HG02623 (cell line): ENCODE data around the gene TRIM42.

Experiments used
- ATAC-seq: cut with Tn5 transposase; IDR thresholded peaks from one replicate; pipeline ENCODE4 v1.9.1; 2021; ENCODE audit warnings: moderate library complexity; ENCODE audit not compliant: unreplicated experiment

The TRIM42 gene

DNA sequence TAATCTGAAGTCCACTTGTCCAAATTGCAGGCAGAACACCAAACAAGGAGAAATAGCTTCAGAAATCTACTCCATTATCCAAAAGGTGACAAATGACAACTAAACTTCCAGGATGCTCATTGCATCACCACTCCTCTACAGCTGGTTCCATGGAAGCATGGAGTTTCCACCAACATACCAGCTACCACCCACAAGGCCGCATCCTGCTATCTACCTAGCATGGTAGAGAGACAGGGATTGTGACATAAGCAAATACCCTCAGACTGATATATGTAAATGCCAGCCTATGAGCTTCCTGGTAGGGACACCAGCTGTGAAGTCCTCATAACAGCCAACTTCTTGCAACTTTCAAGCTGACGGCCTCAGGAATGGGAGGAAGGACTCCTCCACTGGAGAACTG, at the start of gene TRIM42:
Gene TRIM42 (plus strand): TSS at position 301 of the 400 bp plus-strand sequence. CDS start 166 bp downstream, outside the sequence.
- ATAC-seq = no peak

DNA sequence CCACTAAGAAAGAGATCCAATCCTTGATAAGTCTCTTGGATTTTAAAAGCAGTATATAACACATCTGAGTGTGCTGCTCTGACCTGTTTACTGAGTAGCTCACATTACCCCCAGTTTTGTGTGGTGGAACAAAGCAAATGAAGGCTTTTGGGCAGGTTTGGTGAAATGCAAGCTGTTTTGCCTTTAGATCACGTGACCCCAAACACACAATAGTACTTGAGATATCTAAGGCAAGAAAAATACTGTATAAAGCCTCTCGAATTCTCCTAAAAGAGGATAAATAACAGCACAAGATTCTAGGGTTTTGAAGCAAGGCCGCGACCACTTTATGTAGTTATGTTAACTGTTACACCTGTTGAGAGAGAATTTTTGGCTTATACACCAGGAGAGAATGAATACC, 49.3 kb upstream of the TRIM42 start:
- ATAC-seq = no peak

DNA sequence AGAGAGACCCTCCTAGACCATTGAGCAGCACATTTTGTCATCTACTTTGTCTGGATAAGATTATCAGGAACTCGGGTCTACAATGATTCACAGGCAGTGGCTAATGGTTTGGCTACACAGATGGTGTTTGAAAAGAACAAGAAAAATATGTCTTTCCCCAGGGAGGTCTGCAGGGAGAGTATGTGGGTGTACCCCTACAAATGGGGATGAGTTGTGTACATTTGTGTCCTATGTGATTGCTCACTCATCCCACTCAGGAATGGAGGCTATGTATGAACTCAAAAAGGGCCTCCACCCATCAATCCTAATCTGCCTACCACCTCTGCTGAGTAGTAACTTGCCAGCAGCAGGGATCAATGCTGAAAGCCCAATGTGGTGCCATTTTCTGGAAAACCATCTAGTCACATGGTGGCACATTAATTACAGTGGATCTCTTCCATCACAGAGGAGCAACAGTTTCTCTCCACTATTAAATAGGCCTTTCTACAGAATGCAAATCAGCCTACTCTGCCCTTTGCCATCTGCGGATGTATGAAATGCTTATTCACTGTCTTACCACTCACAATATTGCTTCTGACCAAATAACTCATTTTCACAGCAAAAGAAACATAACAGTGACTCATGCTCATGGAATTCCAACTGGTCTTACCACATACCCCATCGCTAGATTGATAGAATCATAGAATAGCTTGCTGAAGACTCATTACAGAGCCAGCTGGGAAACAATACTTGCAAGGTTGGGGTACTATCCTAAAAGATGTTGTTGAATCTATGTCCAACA, 48.3 kb upstream of the TRIM42 start:
- no peak for ATAC-seq

DNA sequence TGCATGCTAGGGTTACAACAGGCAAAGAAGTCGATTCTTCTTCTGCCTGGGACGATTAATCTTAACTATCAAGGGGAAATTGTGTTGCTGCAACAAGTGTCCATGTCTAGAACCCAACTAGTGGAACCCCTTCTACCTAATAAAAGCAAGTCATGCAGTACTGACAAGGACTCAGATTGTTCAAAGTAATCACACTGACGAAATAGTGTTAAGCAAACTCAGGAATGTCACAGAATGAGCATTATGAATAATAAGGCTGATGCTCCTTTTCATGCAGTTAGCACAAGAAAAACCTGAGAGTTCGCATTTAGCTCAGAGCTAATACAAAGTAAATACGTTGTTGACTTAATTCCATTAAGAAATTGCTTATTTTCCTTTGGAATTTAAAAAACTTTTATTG, 47.5 kb upstream of the TRIM42 start:
- ATAC-seq = no peak

DNA sequence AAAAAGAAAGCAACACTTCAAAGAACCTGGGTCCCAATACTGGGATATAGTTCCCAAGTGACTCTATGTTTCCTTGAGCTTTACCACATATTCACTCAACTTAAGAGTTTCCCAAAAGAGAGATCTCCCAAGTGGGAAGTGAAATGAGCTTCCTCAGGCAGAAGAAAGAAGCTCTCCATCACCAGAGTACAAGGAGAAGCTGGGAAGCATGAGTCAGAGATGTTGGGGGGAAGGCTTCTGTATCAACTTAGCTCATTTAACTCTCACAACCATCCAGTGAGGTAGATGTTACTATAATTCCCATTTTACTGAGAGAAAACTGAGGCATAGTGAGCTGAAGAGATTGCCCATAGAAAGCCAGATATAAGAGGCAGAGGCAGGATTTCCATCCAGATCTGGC, 47.0 kb upstream of the TRIM42 start:
- ATAC-seq = no peak

DNA sequence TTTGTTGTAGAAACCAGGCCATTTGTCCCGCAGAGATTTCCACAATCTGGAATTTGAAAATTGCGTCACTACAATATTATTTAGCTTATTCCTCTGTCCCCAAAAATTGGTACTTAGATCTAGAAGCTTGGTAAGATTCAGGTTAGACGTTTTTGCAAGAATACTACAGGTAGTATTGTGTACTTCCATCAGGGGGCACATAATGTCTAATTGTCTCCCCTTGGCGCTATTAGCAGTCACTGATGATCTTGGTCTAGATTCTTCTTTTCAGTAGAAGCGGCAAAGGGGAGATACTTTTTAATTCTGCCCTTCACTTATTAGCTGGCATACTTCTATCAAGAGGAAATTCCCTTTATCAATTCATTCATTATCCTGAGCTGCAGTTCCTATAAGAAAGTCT, 42.6 kb upstream of the TRIM42 start:
- ATAC-seq = no peak

DNA sequence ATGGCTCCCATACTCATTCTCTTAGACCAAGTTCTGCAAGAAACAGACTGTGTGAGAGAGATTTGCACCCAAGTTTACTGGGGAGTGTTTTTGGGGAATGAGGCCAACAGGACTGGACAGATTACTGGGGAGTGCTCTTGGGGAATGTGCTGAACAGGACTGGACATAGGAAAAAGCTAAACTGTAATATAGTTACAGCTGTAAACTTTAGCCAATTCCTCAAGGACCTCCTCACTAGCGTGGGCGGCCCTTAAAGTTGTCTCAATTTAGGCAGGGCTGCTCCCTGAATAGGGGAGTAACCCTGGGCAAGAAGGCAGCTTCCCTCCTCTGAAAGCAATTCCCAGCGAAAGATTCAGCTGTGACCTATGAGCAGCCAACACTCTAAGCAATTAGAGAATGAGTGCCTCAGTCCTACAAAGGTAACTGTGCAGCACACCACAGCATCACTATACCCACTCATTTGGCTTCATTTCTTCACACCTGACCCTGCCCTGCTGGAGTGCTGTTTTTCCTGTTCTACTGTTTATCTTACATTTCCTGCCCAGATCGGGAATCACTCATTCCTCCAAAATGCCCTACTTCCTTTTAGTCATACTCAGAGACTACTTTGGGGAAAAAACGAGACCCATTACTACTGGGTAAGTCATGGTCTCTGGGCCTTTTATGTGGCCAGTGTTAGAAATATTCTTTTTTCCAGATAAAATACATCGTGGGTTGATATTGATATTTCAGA, 41.3 kb upstream of the TRIM42 start:
- no peak for ATAC-seq

DNA sequence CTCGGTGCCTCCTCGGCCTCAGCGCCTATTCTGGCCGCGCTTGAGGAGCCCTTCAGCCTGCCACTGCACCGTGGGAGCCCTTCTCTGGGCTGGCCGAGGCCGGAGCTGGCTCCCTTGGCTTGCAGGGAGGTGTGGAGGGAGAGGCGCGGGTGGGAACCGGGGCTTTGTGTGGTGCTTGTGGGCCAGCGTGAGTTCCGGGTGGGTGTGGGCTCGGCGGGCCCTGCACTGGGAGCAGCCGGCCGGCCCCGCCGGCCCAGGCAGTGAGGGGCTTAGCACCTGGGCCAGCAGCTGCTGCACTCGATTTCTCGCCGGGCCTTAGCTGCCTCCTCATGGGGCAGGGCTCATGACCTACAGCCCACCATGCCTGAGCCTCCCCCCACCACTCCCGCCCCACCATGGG, 26.6 kb upstream of the TRIM42 start:
- ATAC-seq = no peak

DNA sequence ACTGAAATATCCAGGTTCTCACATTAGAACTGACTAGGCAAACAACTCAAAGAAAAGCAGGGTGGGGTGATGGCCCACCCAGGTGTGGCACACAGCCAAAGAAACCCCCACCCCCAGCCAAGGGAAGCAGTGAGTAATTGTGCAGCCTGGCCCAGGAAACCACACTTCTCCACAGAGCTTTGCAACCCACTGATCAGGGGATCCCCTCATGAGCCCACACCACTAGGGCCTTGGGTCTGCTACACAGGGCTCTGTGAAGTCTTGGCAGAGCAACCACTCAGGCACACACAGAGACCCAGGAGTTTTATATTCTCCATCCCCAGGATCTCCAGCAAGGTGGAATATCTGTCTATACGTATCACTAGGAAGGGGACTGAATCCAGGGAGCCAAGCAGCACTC, 22.2 kb upstream of the TRIM42 start:
- ATAC-seq = no peak

DNA sequence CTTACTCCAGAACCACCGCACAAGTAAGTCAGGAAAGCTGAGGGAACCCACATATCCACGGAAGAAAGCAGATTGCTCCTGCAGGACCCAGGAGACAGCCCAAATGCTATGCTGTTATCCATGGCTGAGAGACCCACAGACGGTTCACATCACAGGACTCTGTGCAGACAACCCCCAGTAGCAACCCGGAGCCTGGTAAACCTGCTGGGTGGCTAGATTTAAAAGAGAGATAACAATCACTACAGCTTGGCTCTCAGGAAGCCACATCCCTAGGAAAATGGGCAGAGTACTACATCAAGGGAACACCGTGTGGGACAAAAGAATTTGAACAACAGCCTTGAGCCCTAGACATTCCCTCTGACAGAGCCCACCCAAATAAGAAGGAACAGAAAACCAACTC, 13.8 kb upstream of the TRIM42 start:
- no peak for ATAC-seq

DNA sequence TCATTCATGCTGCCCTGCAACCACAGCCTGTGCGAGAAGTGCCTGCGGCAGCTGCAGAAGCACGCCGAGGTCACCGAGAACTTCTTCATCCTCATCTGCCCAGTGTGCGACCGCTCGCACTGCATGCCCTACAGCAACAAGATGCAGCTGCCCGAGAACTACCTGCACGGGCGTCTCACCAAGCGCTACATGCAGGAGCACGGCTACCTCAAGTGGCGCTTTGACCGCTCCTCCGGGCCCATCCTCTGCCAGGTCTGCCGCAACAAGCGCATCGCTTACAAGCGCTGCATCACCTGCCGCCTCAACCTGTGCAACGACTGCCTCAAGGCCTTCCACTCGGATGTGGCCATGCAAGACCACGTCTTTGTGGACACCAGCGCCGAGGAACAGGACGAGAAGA, 4.7 kb downstream of the TRIM42 start:
- no peak for ATAC-seq

DNA sequence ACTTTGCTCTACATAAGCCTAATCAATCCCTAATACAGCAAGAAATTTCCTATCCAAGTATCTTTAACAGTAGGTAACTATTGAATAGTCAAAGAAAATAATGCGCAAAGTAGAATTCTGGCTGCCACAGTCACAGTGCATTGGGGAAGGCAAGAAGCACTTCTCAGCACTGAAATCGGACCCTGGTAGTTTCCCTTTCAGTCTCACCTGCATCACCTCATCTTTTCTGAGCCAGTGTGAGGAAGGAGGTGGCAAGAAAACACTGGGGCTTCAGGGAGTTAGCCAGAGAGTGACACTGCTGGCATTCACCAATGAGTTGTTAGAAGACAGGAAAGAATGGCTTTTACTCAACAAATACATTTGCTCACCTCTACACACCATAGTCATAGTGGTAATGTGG, 8.3 kb downstream of the TRIM42 start:
- ATAC-seq = no peak

DNA sequence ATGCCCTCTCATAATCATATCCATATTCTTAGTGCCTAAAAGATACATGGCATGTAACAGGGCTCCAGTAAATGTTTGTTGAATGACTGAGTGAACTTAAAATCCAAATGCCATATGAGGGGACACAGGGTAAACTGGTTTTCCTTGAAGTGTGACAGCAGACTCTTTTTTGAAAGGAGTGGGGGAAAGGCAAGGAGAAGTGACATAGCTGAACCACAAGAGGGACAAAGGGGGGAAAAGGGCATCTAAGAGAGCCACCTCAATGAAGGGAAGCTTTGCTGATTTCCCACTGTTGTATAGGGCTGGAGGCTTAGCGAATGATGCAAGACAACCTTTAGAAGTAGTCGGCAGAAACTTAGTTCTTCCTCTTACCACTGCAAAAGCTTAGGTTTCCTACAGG, 9.1 kb downstream of the TRIM42 start:
- ATAC-seq = no peak

DNA sequence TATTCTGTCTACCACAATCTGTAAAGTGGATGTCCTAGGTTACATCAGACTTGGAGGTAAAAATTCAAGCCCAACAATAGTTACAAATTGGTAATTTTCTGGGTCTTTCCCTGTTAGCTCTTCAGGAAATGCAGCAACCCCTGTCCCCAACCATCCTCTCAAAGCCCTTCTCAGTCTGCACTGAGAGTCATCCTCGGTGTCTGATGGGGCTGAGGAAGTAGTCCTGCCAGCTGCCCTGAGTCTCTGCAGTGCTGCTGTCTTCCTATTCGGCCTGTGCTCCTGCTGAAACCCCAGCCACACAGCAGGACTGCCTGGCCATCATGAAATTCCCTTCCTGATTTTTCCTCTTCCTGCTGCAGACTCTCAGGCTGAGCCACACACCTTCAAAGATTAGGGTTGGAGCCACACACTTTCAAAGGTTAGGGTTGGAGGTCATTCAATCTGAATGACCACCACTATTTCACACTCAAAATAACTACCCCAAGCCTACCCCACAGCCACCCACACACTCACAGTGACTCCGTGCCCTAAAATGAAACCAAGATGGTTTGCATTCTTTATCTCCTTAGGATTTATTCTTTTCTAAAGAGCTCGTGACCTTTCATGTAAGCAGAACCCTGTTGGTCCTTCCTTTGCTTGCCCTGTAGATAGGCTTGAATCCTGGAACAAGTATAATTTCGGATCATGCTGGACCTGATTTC, 17.6 kb downstream of the TRIM42 start:
- peak; percentile 69 for ATAC-seq

DNA sequence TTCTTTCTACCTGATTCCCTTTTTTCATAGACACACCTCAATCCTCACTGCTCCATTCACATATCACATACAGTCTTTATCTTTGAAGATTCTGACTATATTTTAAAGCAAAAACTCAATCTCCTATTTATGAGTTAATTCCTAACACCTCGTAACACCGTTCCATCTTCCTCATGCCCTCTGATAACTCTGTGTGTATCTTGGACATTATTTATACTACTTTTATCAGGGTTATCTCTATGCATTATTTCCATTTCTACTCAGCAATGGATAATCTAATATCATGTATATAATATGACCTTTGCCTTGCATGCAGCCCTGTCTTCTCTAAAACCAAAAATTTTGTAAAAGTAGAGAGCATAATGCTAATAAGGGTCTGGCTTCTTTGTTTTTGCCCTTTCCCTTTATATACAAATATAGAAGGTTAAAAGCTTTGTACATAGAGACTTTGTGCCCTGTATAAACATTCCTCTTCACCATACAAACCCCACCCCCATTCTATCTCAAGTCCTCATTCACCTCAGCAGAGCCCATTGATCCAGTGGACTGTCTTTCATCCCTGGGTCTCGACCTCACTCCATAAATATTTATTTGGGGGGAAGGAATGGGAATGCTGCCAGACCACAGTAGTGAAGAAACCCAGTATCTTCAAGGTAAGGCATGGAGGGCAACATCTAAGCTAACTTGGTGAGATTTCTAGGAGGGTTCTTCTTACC, 21.8 kb downstream of the TRIM42 start:
- no peak for ATAC-seq

DNA sequence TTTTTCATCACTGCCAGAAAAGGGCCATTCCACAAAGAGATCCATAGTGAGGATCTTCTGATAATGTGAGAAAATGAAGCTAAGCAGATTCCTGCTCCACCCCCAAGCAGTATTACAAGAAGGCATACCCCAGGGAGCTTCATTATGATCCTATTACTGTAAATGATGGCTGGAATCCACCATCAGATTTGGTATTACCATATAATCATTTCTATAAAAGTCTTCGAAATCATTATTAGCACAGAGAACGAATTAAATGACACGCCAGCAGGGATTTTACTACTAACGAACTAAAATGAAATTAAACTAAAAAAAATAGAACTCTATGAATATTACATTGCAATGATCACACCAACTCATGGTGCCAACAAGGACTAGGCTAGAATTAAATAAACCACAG, 24.4 kb downstream of the TRIM42 start:
- no peak for ATAC-seq

DNA sequence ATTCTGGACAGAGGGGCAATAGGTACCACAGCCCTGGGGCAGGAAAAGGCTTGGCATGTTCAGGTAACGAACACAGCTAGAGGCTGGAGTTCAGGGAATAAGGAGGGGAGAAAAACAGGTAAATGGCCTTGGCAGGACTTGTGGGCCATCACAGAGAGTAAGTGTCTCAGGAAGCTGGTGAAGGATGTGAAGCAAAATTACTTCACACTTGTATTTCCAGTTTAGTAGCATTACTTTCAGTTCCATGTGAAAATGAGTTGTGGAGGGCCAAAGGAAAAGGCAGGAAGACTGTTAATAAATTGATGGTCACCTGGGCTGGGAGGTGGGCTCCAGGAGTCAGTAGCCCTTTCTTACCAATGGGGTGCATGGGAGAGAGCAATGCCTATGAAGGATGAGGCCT, 25.6 kb downstream of the TRIM42 start:
- ATAC-seq = no peak

DNA sequence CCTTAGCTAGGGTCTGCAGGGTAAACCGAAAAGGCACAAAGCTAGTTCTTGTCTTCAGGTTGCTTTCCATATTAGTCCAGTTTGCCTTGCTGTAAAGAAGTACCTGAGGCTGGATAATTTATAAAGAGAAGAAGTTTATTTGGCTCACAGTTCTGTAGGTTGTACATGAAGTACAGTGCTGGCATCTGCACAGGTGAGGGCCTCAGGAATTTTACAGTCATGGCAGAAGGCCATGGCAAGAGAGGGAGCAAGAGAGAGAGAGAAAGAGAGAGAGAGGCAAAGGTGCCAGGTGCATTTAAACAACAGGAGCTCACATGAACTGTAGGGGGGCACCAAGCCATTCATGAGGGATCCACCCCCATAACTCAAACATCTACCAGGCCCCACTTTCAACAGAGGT, 26.9 kb downstream of the TRIM42 start:
- no peak for ATAC-seq

DNA sequence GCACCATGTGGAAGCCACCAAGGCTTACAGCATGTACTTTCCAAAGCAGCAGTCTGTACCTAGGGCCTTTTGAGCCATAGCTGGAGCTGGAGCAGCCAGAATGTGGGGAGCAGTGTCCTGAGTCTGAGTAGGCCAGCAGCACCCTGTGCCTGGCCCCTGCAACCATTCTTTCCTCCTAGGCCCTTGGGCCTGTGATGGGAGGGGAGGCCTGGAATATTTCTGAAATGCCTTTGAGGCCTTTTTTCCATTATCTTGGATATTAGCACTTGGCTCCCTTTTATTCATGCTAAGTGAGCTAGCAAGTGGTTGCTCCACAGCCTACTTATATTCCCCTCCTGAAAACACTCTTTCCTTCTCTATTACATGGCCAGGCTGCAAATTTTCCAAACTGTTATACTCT, 28.1 kb downstream of the TRIM42 start:
- no peak for ATAC-seq

DNA sequence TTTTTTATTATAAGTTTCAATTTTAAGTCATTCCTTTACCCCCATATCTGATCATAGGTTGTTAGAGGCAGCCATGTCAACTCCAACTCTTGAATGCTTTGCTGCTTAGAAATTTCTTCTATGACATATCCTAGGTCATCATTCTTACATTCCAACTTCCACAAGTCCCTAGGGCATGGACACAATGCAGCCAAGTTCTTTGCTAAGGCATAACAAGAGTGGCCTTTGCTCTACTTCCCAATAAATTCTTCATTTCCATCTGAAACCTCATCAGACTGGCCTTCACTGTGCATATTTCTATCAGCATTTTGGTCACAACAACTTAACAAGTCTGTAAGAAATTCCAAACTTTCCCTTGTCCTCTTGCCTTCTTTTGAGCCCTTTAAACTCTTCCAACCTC, 28.5 kb downstream of the TRIM42 start:
- ATAC-seq = no peak

DNA sequence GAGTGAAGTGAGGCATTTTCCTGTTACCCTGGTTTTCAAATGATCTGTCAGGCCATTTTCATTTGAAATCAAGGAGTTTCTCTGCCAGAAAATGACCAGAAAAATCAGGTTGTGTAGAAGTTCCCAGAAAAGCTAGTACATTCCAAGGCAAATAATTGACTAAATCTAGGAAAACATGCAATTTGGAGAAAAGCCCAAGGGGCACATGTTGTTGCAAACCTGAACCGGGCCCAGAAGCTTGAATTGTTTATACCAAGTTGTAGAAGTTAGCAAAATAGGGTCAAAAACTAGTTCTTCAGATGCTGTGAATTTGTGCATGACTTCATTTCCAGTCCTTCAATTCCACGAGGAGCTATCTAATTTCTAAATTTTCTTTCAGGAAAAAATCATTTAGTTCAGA, 31.0 kb downstream of the TRIM42 start:
- no peak for ATAC-seq
